ENCODE results near the gene ASPRV1. TPM values are rescaled to one million over a fixed set of nuclear protein-coding genes. Genes with fewer than 3 reads are reported as not detected.

Gene ASPRV1
- polyA plus RNA-seq, 1 of the 3 experiments (the other 2 are of a cell fraction) = 0.20 TPM

DNA sequence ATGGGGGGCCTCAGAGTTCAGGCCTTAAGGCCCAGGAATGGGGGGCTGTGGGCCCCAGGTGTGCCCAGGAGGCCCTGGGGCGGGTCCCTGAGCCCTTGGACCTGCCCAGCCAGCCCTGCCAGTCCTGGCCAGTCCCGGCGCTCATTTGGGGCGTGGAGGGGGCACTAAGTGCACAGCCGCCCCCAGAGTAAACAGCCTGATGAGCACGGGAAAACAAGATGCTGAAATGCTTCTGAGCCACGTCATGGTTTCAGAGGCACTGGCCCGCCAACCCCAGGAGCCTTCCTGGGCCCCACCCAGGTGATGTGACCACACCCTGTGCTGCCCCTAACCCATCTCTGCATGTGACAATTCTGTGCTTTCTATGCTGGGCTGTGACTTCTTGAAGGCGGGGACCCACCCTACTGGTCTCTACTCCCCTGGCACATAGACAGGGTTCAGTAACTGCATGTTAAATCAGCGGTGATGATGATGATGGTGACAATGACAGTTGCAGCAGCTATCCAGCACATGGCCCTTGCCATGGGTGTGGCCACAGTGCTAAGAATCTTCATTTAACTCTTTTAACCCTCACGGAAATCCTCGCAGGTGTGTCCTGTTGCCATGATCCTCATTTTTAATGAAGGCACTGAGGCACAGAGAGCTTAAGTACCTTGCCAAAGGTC, 28.1 kb upstream of the ASPRV1 start:
- Histone ChIP-seq H2AFZ (ENCODE audit: low read depth) (no peak overlapping the region), H3K4me1 (ENCODE audit: control insufficient read depth in 1 of 2, insufficient read depth in 2 of 2, low read depth in 1 of 2, low read length in 1 of 2) (no peaks in the 10 kb centered on the region), H3K4me3 (ENCODE audit: low read depth in 2 of 2, low read length in 1 of 2) (no peak overlapping the region), H4K20me1 (ENCODE audit: insufficient read depth) (no peaks in the 10 kb centered on the region), H3K79me2 (ENCODE audit: insufficient read depth) (no peaks in the 10 kb centered on the region), H3K4me2 (no peak overlapping the region), H3K9ac (no peak overlapping the region), H3K9me2 (no peaks in the 10 kb centered on the region), H3K36me3 (replicated peaks in 1 of 2; ENCODE audit: control insufficient read depth in 1 of 2, insufficient read depth in 2 of 2, low read length in 1 of 2) (no peaks in the 10 kb centered on the region), H3K27ac (ENCODE audit: low read depth in 2 of 2, low read length in 1 of 2) (no peak overlapping the region), H3K9me3 (no peaks in the 10 kb centered on the region), H3K27me3 (ENCODE audit: insufficient read depth) (no peaks in the 10 kb centered on the region), H3F3A (replicated peaks; ENCODE audit: insufficient read depth) (no peaks in the 10 kb centered on the region)
- 76% methylated on average over 7 of the region's 12 CpGs for WGBS (ENCODE audit: low lambda C conversion rate)
- ChIA-PET CTCF (no interaction called here), POLR2A (no interaction called here)
- DNase-seq = no peak
- no peak for TF ChIP-seq SIN3A (IDR thresholded peaks at IDR 0.05; ENCODE audit: borderline replicate concordance, low read depth, low read length)
- TF ChIP-seq YY1 (IDR thresholded peaks at IDR 0.05; ENCODE audit: low read depth) = no peak
- no peak for TF ChIP-seq RXRA (IDR thresholded peaks at IDR 0.05; ENCODE audit: borderline replicate concordance, low read depth)
- no peak for TF ChIP-seq CHD2 (IDR thresholded peaks at IDR 0.05; ENCODE audit: low read length, partially characterized antibody)
- TF ChIP-seq ELF1 (IDR thresholded peaks at IDR 0.05) = no peak
- TF ChIP-seq, protein P1, sequence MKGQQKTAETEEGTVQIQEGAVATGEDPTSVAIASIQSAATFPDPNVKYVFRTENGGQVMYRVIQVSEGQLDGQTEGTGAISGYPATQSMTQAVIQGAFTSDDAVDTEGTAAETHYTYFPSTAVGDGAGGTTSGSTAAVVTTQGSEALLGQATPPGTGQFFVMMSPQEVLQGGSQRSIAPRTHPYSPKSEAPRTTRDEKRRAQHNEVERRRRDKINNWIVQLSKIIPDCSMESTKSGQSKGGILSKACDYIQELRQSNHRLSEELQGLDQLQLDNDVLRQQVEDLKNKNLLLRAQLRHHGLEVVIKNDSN (IDR thresholded peaks at IDR 0.05; ENCODE audit: borderline replicate concordance, low read depth) = no peak
- TF ChIP-seq, protein P2, sequence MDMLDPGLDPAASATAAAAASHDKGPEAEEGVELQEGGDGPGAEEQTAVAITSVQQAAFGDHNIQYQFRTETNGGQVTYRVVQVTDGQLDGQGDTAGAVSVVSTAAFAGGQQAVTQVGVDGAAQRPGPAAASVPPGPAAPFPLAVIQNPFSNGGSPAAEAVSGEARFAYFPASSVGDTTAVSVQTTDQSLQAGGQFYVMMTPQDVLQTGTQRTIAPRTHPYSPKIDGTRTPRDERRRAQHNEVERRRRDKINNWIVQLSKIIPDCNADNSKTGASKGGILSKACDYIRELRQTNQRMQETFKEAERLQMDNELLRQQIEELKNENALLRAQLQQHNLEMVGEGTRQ (IDR thresholded peaks at IDR 0.05; ENCODE audit: borderline replicate concordance, low read depth, low read length) = no peak
- TF ChIP-seq, protein P3, sequence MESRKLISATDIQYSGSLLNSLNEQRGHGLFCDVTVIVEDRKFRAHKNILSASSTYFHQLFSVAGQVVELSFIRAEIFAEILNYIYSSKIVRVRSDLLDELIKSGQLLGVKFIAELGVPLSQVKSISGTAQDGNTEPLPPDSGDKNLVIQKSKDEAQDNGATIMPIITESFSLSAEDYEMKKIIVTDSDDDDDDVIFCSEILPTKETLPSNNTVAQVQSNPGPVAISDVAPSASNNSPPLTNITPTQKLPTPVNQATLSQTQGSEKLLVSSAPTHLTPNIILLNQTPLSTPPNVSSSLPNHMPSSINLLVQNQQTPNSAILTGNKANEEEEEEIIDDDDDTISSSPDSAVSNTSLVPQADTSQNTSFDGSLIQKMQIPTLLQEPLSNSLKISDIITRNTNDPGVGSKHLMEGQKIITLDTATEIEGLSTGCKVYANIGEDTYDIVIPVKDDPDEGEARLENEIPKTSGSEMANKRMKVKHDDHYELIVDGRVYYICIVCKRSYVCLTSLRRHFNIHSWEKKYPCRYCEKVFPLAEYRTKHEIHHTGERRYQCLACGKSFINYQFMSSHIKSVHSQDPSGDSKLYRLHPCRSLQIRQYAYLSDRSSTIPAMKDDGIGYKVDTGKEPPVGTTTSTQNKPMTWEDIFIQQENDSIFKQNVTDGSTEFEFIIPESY (IDR thresholded peaks at IDR 0.05; ENCODE audit: borderline replicate concordance, low read depth) = no peak
- no peak for TF ChIP-seq RCOR1 (IDR thresholded peaks at IDR 0.05; ENCODE audit: low read length)
- TF ChIP-seq MEF2A (IDR thresholded peaks at IDR 0.05; ENCODE audit: borderline replicate concordance, low read depth) = no peak
- TF ChIP-seq POLR2AphosphoS5 (IDR thresholded peaks at IDR 0.05; ENCODE audit: low read depth, low read length) = no peak
- TF ChIP-seq, protein P4, sequence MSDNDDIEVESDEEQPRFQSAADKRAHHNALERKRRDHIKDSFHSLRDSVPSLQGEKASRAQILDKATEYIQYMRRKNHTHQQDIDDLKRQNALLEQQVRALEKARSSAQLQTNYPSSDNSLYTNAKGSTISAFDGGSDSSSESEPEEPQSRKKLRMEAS (IDR thresholded peaks at IDR 0.05; ENCODE audit: low read depth) = no peak
- TF ChIP-seq, protein P5, sequence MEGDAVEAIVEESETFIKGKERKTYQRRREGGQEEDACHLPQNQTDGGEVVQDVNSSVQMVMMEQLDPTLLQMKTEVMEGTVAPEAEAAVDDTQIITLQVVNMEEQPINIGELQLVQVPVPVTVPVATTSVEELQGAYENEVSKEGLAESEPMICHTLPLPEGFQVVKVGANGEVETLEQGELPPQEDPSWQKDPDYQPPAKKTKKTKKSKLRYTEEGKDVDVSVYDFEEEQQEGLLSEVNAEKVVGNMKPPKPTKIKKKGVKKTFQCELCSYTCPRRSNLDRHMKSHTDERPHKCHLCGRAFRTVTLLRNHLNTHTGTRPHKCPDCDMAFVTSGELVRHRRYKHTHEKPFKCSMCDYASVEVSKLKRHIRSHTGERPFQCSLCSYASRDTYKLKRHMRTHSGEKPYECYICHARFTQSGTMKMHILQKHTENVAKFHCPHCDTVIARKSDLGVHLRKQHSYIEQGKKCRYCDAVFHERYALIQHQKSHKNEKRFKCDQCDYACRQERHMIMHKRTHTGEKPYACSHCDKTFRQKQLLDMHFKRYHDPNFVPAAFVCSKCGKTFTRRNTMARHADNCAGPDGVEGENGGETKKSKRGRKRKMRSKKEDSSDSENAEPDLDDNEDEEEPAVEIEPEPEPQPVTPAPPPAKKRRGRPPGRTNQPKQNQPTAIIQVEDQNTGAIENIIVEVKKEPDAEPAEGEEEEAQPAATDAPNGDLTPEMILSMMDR (IDR thresholded peaks at IDR 0.05) = no peak
